Cortex of kidney (tissue), 1 donor: ENCODE data around the gene GSTM2.

ENCODE experiments used
- DNase-seq: peaks from one replicate; lab custom pipeline; 2025; lab: John Stamatoyannopoulos, UW

Gene GSTM2

GRCh38 chr1:109629372-109630030, 38.4 kb upstream of the GSTM2 start:
- DNase-seq: no peak

- DNase-seq: no peak
Measured at GRCh38 chr1:109630081-109630897, 37.6 kb upstream of the GSTM2 start.

GRCh38 chr1:109630898-109631512, 36.9 kb upstream of the GSTM2 start:
- no peak for DNase-seq

GRCh38 chr1:109631513-109632505, 36.0 kb upstream of the GSTM2 start:
- no peak for DNase-seq

- no peak for DNase-seq
Measured at GRCh38 chr1:109632671-109633346, 35.0 kb upstream of the GSTM2 start.

- DNase-seq: no peak
Measured at GRCh38 chr1:109634292-109634691, 33.6 kb upstream of the GSTM2 start.

- DNase-seq: no peak
Measured at GRCh38 chr1:109634771-109635750, 32.8 kb upstream of the GSTM2 start.

GRCh38 chr1:109635862-109636200, 32.0 kb upstream of the GSTM2 start:
- no peak for DNase-seq

- DNase-seq: no peak
Measured at GRCh38 chr1:109636201-109636952, 31.5 kb upstream of the GSTM2 start.

- no peak for DNase-seq
Measured at GRCh38 chr1:109637446-109637845, 30.4 kb upstream of the GSTM2 start.

- DNase-seq: no peak
Measured at GRCh38 chr1:109639063-109639840, 28.6 kb upstream of the GSTM2 start.

GRCh38 chr1:109639841-109640184, 28.0 kb upstream of the GSTM2 start:
- no peak for DNase-seq

- DNase-seq: no peak
Measured at GRCh38 chr1:109640285-109640865, 27.5 kb upstream of the GSTM2 start.

- DNase-seq: no peak
Measured at GRCh38 chr1:109641078-109641740, 26.6 kb upstream of the GSTM2 start.

- no peak for DNase-seq
Measured at GRCh38 chr1:109641861-109642260, 26.0 kb upstream of the GSTM2 start.

- no peak for DNase-seq
Measured at GRCh38 chr1:109642626-109643025, 25.2 kb upstream of the GSTM2 start.

GRCh38 chr1:109643385-109644230, 24.2 kb upstream of the GSTM2 start:
- DNase-seq: no peak
